Activated CD8-positive, alpha-beta memory T cell treated with anti-CD3 and anti-CD28 coated beads for 48 hours (primary cell): ENCODE data around the gene TRRAP.

Experiments
- DNase-seq, 3 experiments: peaks; one replicate each; pipeline ENCODE4 v3.0.0-alpha.2; 2020; ENCODE audit warnings: low read depth in 2 of 3, low spot score in 2 of 3

Gene TRRAP

DNA sequence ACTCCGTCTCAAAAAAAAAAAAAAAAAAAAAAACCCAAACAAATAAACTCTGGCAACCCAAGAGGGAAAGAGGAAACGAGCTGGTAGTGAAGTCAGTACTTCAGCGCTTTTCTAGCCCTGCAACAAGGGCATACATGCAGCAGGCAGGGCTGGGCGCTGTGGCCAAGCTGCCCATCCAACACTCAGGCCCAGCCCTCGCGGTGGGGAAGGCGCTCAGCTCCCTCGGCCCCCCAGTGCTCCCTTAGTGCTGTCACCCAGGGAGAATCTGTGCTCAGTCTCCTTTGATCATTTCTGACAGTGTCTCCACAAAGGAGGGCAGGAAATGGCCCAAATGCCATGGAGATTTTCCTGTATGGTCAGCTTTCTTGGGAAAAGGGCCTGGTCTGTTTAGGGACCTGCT lies 168.4 kb downstream of the TRRAP start:
- DNase-seq, result no peak

- no peak for DNase-seq
Observed at GRCh38 chr7:99047526-99048077, 169.3 kb downstream of the TRRAP start.

- DNase-seq, result no peak
Observed at GRCh38 chr7:99050971-99051370, 172.6 kb downstream of the TRRAP start.

GRCh38 chr7:99054781-99055180 lies 176.4 kb downstream of the TRRAP start:
- DNase-seq, result no peak

- no peak for DNase-seq
Observed at GRCh38 chr7:99061001-99061776, 182.9 kb downstream of the TRRAP start.
